CD14-positive monocyte (primary cell): ENCODE measurements around the gene TOX3. TPM values are rescaled to one million over a fixed set of nuclear protein-coding genes. Genes with fewer than 3 reads are reported as not detected.

Experiments used
- DNase-seq, 3 donors: peaks; one replicate each; pipeline ENCODE4 v3.0.0-alpha.2; 2011 to 2022
- H2AFZ ChIP-seq: 2 replicates; pipeline ENCODE4 v1.6.0; 2012; ENCODE audit warnings: mild to moderate bottlenecking, low read depth, low read length, inconsistent platforms; ENCODE audit not compliant: insufficient read depth, poor library complexity, severe bottlenecking
- H3K27ac ChIP-seq, 2 donors: 1 replicate in 1 of 2; 2 replicates in 1 of 2; pipeline ENCODE4 v1.5.1; 2012 to 2013; ENCODE audit warnings: low read length in 2 of 2, control low read depth in 1 of 2, inconsistent platforms in 1 of 2, low read depth in 1 of 2, mild to moderate bottlenecking in 1 of 2
- H3K27me3 ChIP-seq, 2 donors: one replicate each; pipeline versions ENCODE4 v1.6.0 to v1.6.1; 2011 to 2013; ENCODE audit warnings: low read length in 2 of 2; ENCODE audit not compliant: control insufficient read depth in 2 of 2, insufficient read depth in 2 of 2
- H3K36me3 ChIP-seq, 2 donors: replicated peaks in 1 of 2; 1 replicate in 1 of 2; 2 replicates in 1 of 2; pipeline versions ENCODE4 v1.5.1 to v1.6.1; 2012 to 2013; ENCODE audit warnings: low read length in 2 of 2, control low read depth in 1 of 2, inconsistent platforms in 1 of 2, mild to moderate bottlenecking in 1 of 2; ENCODE audit not compliant: insufficient read depth in 2 of 2, control insufficient read depth in 1 of 2
- H3K4me1 ChIP-seq, 2 donors: 1 replicate in 1 of 2; 2 replicates in 1 of 2; pipeline versions ENCODE4 v1.5.1 to v1.6.1; 2012 to 2013; ENCODE audit warnings: low read length in 2 of 2, control low read depth in 1 of 2, inconsistent platforms in 1 of 2, mild to moderate bottlenecking in 1 of 2, moderate library complexity in 1 of 2; ENCODE audit not compliant: insufficient read depth in 2 of 2, control insufficient read depth in 1 of 2
- H3K4me2 ChIP-seq: replicated peaks from 2 replicates; pipeline ENCODE3; 2012; ENCODE audit warnings: low read length, moderate library complexity, mild to moderate bottlenecking; ENCODE audit not compliant: poor library complexity, severe bottlenecking; ENCODE audit errors: extremely low read depth
- H3K4me3 ChIP-seq, 3 experiments: fragments of 200-600 bp in 1 of 3; sonication (generic) in 1 of 3; replicated peaks in 1 of 3; 1 replicate in 2 of 3; 2 replicates in 1 of 3; pipeline ENCODE4 v1.5.1; 2011 to 2013; ENCODE audit warnings: low read length in 3 of 3, mild to moderate bottlenecking in 3 of 3, control low read depth in 2 of 3, low read depth in 2 of 3, inconsistent platforms in 1 of 3, moderate library complexity in 1 of 3
- H3K79me2 ChIP-seq: 2 replicates; pipeline ENCODE4 v1.6.0; 2012; ENCODE audit warnings: mild to moderate bottlenecking, control low read depth, inconsistent platforms, low read length, moderate library complexity; ENCODE audit not compliant: insufficient read depth
- H3K9ac ChIP-seq: 2 replicates; pipeline ENCODE4 v1.6.0; 2017; ENCODE audit warnings: low read length, mild to moderate bottlenecking; ENCODE audit not compliant: insufficient read depth, poor library complexity, severe bottlenecking
- H3K9me3 ChIP-seq, 2 donors: replicated peaks in 1 of 2; 1 replicate in 1 of 2; 2 replicates in 1 of 2; pipeline versions ENCODE4 v1.5.1 to v1.6.1; 2012 to 2013; ENCODE audit warnings: low read length in 2 of 2, control low read depth in 1 of 2; ENCODE audit not compliant: control insufficient read depth in 1 of 2, insufficient read depth in 1 of 2
- H4K20me1 ChIP-seq: 2 replicates; pipeline ENCODE4 v1.6.0; 2012; ENCODE audit warnings: mild to moderate bottlenecking, low read length, control low read depth, moderate library complexity; ENCODE audit not compliant: insufficient read depth
- H3K27ac Mint-ChIP-seq, 7 donors: one replicate each; pipeline ENCODE4 v1.8.0; 2020; ENCODE audit warnings: mild to moderate bottlenecking in 7 of 7, mixed read lengths in 7 of 7, moderate library complexity in 6 of 7, inconsistent platforms in 2 of 7
- H3K27me3 Mint-ChIP-seq, 3 donors: one replicate each; pipeline ENCODE4 v1.8.0; 2021 to 2022; ENCODE audit warnings: low read depth in 3 of 3, mild to moderate bottlenecking in 3 of 3, mixed read lengths in 3 of 3, moderate library complexity in 3 of 3, inconsistent platforms in 1 of 3
- H3K36me3 Mint-ChIP-seq, 2 donors: one replicate each; pipeline ENCODE4 v1.8.0; 2020; ENCODE audit warnings: mixed read lengths in 2 of 2, inconsistent platforms in 1 of 2, mild to moderate bottlenecking in 1 of 2
- H3K4me1 Mint-ChIP-seq: one replicate; pipeline ENCODE4 v1.8.0; 2020; ENCODE audit warnings: mild to moderate bottlenecking, mixed read lengths
- H3K4me3 Mint-ChIP-seq, 2 donors: one replicate each; pipeline ENCODE4 v1.8.0; 2020; ENCODE audit warnings: mild to moderate bottlenecking in 2 of 2, mixed read lengths in 2 of 2, moderate library complexity in 1 of 2
- H3K9me3 Mint-ChIP-seq, 7 donors: one replicate each; pipeline ENCODE4 v1.8.0; 2020 to 2022; ENCODE audit warnings: mixed read lengths in 7 of 7, mild to moderate bottlenecking in 6 of 7, moderate library complexity in 6 of 7, inconsistent platforms in 2 of 7
- WGBS: methylation state at CpG from one replicate; pipeline ENCODE4 v1.1.5; 2013; ENCODE audit warnings: missing lambda C conversion rate; ENCODE audit not compliant: insufficient coverage; 5-methylcytosine and 5-hydroxymethylcytosine counted together
- intact Hi-C, 2 donors: fragments of 100-400 bp; cut with micrococcal nuclease; formaldehyde crosslinking; loops; one replicate each; pipeline versions ENCODE4 v1.15.0 to v1.15.1; 2023
- polyA plus RNA-seq, 3 donors: library from polyadenylated mRNA; depleted of rRNA in 1 of 3; unstranded in 2 of 3; stranded (reverse) in 1 of 3; fragments of 300-500 nt in 2 of 3; fragments of >200 nt in 1 of 3; fragmentation: Illumina TruSeq in 2 of 3; gene quantifications; 1 replicate in 2 of 3; 2 replicates in 1 of 3; pipeline ENCODE4 v1.2.3, GENCODE V29; 2012 to 2021
- TF ChIP-seq, protein P1 (sequence below): fragments of 200-600 bp; IDR thresholded peaks from one replicate; pipeline ENCODE4 v1.8.0; 2022; ENCODE audit warnings: antibody characterized with exemption, mild to moderate bottlenecking

The TOX3 gene
- polyA plus RNA-seq, 3 donors, result not detected

DNA sequence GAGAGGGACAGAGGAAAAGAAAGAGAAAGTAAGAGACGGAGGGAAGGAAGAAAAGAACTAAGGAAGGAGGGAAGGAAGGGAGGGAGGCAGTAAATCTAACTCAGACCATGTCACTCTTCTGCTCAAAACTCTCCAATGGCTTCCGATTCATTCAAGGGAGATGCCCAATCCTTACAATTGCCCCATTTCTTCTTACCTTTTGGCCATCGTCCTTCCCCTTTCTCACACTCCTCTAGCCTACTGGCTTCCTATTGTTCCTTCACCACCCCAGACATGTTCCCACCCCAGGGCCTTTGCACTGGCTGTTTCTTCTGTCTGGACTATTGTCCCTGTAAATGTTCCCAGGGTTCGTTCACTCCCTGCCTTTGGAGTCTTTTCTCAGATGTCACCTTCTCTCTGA, 72.3 kb downstream of the TOX3 start:
- peaks cover 1 to 8% (median 5%) of the 10 kb centered on the region in 7 donors for H3K9me3 Mint-ChIP-seq
- Histone ChIP-seq H3K9ac (no peak overlapping the region), H4K20me1 (no peaks in the 10 kb centered on the region), H3K27me3 (no peaks in the 10 kb centered on the region), H3K27ac (no peak overlapping the region), H3K9me3 (peaks cover 0 to 2% of the 10 kb centered on the region in 2 donors), H3K4me2 (no peak overlapping the region), H3K79me2 (no peaks in the 10 kb centered on the region), H3K4me3 (no peak overlapping the region), H3K36me3 (no peaks in the 10 kb centered on the region), H3K4me1 (no peaks in the 10 kb centered on the region), H2AFZ (no peak overlapping the region)
- TF ChIP-seq, protein P1, sequence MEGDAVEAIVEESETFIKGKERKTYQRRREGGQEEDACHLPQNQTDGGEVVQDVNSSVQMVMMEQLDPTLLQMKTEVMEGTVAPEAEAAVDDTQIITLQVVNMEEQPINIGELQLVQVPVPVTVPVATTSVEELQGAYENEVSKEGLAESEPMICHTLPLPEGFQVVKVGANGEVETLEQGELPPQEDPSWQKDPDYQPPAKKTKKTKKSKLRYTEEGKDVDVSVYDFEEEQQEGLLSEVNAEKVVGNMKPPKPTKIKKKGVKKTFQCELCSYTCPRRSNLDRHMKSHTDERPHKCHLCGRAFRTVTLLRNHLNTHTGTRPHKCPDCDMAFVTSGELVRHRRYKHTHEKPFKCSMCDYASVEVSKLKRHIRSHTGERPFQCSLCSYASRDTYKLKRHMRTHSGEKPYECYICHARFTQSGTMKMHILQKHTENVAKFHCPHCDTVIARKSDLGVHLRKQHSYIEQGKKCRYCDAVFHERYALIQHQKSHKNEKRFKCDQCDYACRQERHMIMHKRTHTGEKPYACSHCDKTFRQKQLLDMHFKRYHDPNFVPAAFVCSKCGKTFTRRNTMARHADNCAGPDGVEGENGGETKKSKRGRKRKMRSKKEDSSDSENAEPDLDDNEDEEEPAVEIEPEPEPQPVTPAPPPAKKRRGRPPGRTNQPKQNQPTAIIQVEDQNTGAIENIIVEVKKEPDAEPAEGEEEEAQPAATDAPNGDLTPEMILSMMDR, result no peak
- H3K27ac Mint-ChIP-seq, result no peak overlapping the region
- no peak for DNase-seq
- no peaks in the 10 kb centered on the region for H3K4me1 Mint-ChIP-seq
- peaks cover 0 to 1% (median 0%) of the 10 kb centered on the region in 3 donors for H3K27me3 Mint-ChIP-seq
- intact Hi-C loops, result no loop called here
- no peak overlapping the region for H3K4me3 Mint-ChIP-seq
- WGBS, result 84% methylated on average over 3 of the region's 4 CpGs
- H3K36me3 Mint-ChIP-seq, result no peaks in the 10 kb centered on the region

GRCh38 chr16:52473096-52473495, 73.8 kb downstream of the TOX3 start:
- H3K4me2 ChIP-seq, result no peak overlapping the region
- H3K36me3 ChIP-seq, result no peaks in the 10 kb centered on the region
- peaks cover 0 to 2% of the 10 kb centered on the region in 2 donors for H3K9me3 ChIP-seq
- Mint-ChIP-seq H3K4me3 (no peak overlapping the region), H3K27ac (no peak overlapping the region), H3K36me3 (no peaks in the 10 kb centered on the region), H3K27me3 (peaks cover 0 to 1% (median 0%) of the 10 kb centered on the region in 3 donors), H3K4me1 (no peaks in the 10 kb centered on the region), H3K9me3 (peaks cover 1 to 7% (median 2%) of the 10 kb centered on the region in 7 donors)
- H4K20me1 ChIP-seq, result no peaks in the 10 kb centered on the region
- DNase-seq, result no peak
- H3K4me1 ChIP-seq, result no peaks in the 10 kb centered on the region
- TF ChIP-seq, protein P1, result no peak
- no peak overlapping the region for H3K9ac ChIP-seq
- no peaks in the 10 kb centered on the region for H3K27me3 ChIP-seq
- H2AFZ ChIP-seq, result no peak overlapping the region
- no peak overlapping the region for H3K4me3 ChIP-seq
- 79% methylated on average over 2 of the region's 5 CpGs for WGBS
- intact Hi-C loops, result no loop called here
- H3K79me2 ChIP-seq, result no peaks in the 10 kb centered on the region
- no peak overlapping the region for H3K27ac ChIP-seq
